ENCODE data around the gene WIZ.
"Not testable (repeated sequence)": the region's sequence is repeated elsewhere in the genome, so short reads cannot be mapped to it uniquely, and the experiment has no call there.

WIZ gene

GRCh38 chr19:15404097-15404779 lies 45.5 kb downstream of the WIZ start:
- DNase-seq (ENCODE audit: low read depth in 2 of 2): no peak

DNA sequence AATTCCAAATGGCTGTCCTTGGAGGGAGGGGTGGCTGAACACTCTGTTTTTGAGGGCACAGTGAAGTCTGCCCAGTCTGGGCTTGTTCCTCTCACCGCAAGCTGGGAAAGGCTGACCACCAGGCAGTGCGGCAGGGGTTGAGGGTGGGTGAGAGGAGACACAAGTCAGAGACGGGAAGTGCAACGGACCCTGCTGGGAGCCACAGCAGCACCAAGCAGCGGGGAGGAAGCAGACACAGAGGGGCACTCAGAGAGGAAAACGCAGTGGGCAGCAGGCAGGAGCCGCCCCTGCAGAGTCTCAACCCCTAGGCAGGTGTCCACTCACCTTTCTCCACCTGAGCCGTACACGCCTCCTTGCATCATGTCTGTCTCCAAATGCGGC lies 46.6 kb downstream of the WIZ start:
- DNase-seq (ENCODE audit: low read depth in 2 of 2): no peak

DNA sequence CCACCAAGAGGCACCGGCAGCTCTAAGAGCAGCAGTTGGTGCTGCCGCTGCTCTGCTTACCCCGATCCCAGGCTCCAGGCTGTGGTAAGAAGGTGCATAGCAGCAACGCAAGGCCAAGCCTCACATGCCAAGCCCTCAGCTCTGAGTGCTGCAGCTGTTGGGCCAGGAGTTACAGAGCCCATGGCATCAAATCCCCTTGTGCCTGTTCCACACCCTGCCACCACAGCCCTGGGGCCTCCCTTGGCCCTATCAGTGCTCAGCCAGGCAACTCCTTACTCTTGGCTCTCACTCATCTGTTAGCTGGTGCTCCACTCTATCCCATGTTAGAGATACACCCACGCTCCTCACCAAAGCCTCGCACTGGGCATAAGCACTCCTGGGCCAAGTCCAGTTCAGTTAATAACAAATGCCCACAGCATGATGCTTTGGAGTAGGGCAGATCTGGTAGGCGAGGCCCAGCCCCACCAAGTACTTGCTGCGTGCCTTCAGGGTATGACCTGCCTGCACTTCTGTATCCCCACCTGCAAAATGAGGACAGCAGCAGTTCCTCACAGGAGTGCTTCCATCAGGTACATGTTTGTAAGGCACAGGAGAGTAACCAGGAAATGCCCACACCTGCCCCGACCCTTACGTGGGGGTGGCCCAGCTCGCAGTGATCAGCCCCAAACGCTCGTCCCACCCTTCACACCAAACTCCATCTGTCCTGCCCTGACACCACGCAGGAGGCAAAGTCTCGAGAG lies 47.2 kb downstream of the WIZ start:
- DNase-seq (ENCODE audit: low read depth in 2 of 2): no peak

- DNase-seq (ENCODE audit: low read depth in 2 of 2): no peak
These were observed 48.4 kb downstream of the WIZ start for GRCh38 chr19:15401397-15401710.

DNA sequence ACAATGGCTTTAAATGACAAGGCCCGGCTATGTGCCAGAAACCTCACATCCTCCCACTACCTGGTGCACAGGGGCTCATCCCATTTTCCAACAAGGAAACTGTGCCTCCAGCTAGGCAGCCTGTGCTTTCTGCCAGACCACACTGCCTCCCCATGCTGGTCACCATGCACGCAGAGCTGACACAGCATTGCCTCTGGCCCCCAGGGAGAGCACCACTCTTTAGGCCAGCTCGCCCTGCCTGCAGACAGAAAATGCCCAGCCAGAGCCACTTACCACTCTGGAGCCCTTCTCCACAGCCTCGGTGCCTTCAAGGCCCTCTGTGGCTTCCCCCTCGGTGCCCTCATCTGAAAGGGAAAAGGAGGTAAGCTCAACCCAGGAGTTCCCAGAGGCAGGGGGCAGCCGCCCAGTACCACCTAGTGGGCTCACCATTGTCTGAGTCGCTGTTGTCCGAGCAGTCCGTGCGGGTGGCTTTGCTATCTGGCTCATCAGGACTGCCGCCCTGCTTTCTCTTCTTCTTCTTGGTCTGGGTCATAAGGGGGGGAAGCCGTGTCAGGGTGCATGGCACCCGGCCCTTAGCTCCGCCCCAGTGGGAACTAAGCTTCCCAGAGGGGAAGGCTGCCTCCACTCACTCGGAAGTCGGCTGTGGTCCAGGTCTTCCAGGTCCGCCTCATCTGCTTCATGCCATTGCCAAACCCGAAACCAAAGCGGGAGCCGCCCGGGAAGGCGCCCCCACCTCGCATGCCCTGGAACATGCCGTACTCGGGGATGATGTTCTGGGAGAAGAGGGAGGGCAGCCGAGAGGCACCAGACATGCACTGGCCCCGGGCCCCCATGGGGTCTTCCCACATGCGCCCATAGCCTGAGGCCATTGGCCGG lies 49.0 kb downstream of the WIZ start:
- DNase-seq (ENCODE audit: low read depth in 2 of 2): no peak

GRCh38 chr19:15399635-15400034 lies 50.1 kb downstream of the WIZ start:
- no peak for DNase-seq (ENCODE audit: low read depth in 2 of 2)

GRCh38 chr19:15399234-15399515 lies 50.6 kb downstream of the WIZ start:
- DNase-seq (ENCODE audit: low read depth in 2 of 2): no peak

DNA sequence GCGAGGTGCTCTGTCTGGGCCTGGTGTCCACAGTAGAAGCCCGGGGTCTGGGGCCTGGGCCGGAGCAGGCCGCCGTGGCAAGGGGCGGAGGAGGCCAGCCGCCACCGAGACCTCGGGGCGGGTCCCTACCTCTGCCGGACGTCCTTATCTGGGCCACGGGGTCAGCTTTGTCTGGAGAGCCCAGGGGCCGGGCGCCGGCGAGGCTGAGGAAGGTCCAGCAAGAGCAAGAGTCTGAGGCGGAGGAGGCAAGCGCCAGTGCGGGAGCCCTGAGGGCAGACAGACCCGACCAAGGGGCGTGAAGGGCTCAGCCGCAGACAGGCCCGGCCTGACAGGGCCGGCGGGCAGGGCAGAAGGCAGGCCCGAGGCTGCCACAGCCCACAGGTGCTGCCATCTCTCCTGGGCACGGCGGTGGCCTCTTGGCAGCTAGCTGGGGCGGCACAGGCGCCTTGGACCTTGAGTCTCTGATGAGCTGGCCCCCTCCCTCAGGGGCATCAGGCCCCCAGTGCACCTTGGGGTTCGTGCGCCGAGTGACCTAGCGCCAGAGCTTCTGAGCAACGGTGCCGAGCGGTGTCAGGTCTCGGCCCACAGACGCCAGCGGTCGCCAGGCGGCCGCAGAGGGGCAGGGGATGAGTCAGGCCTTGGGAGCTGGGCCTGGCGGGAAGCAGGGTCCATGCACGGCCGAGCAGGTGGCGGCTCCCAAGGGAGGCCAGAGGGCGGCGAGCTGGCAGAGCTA lies 51.1 kb downstream of the WIZ start:
- DNase-seq (ENCODE audit: low read depth in 2 of 2): no peak

DNA sequence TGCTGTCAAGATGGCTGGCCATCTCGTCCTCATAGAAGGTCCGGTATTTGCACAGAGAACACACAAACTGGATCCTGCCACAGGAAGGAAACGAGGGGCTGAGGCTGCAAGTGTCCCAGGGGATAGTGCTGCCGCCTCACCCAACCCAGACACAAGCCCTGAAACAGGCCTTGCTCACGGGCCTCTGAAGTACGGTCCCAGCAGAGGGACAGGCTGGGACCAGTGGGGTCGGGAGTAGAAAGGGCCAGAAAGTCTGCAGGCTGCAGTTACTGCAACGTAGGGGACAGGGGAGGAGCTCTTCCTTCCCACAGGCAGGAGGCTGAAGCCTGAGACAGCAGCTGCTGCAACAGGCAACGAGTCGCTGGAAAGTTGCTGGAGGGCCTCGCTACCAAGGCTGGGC lies 52.0 kb downstream of the WIZ start:
- no peak for DNase-seq (ENCODE audit: low read depth in 2 of 2)

- DNase-seq (ENCODE audit: low read depth in 2 of 2): no peak
These were observed 52.5 kb downstream of the WIZ start for GRCh38 chr19:15397236-15397635.

GRCh38 chr19:15396436-15396835 lies 53.3 kb downstream of the WIZ start:
- no peak for DNase-seq (ENCODE audit: low read depth in 2 of 2)

DNA sequence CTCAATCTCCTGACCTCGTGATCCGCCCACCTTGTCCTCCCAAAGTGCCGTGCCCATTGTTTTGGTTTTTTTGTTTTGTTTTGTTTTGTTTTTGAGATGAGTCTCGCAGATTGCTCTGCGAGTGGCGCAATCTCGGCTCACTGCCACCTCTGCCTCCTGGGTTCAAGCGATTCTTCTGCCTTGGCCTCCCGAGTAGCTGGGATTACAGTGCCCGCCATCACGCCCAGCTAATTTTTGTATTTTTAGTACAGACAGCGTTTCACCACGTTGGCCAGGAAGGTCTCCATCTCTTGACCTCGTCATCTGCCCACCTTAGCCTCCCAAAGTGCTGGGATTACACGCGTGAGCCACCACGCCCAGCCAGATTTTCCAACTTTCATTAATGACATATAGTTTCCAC lies 54.5 kb downstream of the WIZ start:
- not testable (repeated sequence) for DNase-seq (ENCODE audit: low read depth in 2 of 2)

DNA sequence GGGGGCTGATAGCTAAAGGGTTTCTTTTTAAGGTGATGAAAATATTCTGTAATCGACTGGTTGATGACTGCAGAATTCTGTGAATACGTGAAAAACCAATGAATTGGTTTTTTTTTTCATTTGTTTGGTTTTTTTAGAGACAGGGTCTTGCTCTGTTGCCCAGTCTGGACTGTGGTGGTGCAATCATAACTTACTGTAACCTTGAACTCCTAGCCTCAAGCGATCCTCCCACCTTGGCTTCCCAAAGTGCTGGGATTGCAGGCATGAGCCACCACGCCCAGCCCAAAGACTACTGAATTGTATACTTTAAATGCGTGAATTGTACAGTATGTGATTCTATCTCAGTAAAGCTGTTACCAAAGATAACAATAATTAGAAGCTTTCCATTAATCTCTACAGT lies 55.3 kb downstream of the WIZ start:
- no peak for DNase-seq (ENCODE audit: low read depth in 2 of 2)

GRCh38 chr19:15393963-15394362 lies 55.8 kb downstream of the WIZ start:
- no peak for DNase-seq (ENCODE audit: low read depth in 2 of 2)

DNA sequence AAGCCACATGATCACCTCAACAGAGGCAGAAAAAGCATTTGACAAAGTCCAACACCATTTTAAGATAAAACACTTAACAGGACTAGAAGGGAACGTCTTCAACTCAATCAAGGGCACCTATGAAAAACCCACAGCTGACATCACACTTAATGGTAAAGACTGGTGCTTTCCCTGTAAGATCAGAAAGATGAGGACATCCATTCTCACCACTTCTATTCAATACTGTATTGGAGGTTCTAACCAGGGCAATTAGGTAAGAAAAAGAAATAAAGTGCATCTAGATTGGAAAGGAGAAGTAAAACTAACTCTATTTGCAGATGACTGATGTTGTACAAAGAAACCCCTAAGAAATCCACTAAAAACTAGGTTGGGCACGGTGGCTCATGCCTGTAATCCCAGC lies 58.9 kb downstream of the WIZ start:
- no peak for DNase-seq (ENCODE audit: low read depth in 2 of 2)

- no peak for DNase-seq (ENCODE audit: low read depth in 2 of 2)
These were observed 67.9 kb downstream of the WIZ start for GRCh38 chr19:15381864-15382263.

DNA sequence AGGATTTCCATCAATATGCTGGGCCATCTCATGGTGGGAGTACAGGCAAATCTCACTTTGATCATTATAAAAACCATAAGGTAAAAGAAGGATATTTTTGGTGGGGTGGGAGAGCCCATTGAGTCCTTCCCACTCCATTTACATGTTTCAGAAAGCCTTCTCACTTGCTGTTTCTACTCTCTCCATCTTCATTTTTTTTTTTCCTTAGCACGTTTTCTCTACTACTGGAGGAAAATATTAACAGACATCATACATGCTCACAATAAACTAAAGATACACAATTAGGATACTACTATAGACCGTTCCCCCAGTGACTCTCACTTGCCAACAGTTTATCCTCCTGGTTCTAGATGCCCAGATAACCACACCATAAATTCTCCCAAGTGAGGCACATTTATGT lies 68.3 kb downstream of the WIZ start:
- no peak for DNase-seq (ENCODE audit: low read depth in 2 of 2)

- DNase-seq (ENCODE audit: low read depth in 2 of 2): no peak
These were observed 69.6 kb downstream of the WIZ start for GRCh38 chr19:15379999-15380647.

DNA sequence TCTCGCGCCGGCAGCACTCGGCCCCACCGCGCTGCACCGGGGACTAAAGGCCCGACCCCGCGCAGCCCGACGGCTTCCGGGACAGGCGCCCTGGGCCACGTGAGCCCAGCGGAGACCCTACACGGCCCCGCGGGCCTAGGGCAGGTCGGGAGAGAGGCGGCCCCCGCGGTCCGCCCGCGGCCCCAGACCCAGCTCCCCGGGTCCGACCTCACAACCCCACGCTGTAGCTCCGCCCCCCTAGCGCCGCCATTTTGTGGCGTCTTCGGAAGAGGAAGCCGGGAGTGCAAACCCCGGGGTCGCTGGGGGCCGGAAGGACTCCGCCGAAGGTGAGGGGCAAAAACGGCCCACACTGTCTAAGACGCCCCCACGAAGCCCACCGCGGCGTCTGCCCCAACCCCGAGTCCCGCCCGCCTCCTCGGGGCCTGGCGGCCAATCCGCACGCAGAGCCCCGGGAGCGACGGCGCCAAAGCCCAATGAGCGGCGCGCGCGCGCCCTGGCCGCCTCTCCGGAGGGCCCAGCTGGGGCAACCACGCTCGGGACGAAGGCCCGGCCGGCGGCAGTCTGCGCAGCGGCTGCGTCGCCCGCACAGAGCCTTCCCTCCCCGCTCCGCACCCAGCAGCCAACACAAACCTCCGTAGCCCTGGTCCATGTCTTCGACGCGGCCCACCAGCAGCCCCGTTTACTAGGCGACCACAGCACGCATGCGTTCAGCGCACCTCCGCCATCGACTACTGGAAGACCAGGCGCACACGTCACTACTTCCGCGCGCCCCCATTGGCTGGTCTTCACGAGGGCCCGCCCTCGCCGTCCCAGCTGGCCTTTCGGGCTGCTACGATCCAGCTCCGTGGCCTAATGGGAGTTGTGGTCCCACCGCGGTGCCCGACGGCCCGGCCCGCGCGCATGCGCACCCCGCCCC lies 70.4 kb downstream of the WIZ start, which contains the start of gene AKAP8:
Gene AKAP8, minus strand, starts transcription at position 705 of the 916 bp plus-strand sequence. Its CDS starts 56 bp downstream, at position 649.
- DNase-seq (ENCODE audit: low read depth in 2 of 2): peak; percentile 93 to 96

GRCh38 chr19:15378534-15379082 lies 71.1 kb downstream of the WIZ start:
- DNase-seq (ENCODE audit: low read depth in 2 of 2): no peak
